CD4-positive, alpha-beta T cell treated with Interleukin-2 at 100 ng/mL for 4 hours (primary cell): ENCODE results near the gene AGAP1.

Experiments
- DNase-seq: peaks from one replicate; pipeline ENCODE4 v3.0.0-alpha.2; 2020; ENCODE audit warnings: low spot score

AGAP1 gene

GRCh38 chr2:235690809-235691450 is 197.1 kb downstream of the AGAP1 start:
- DNase-seq, result no peak

GRCh38 chr2:235692076-235692475 is 198.2 kb downstream of the AGAP1 start:
- no peak for DNase-seq

- DNase-seq, result no peak
These were observed 198.9 kb downstream of the AGAP1 start for GRCh38 chr2:235692671-235693171.

- DNase-seq, result no peak
These were observed 199.4 kb downstream of the AGAP1 start for GRCh38 chr2:235693279-235693678.

GRCh38 chr2:235694721-235695601 is 201.1 kb downstream of the AGAP1 start:
- DNase-seq, result no peak

GRCh38 chr2:235695602-235695895 is 201.7 kb downstream of the AGAP1 start:
- DNase-seq, result no peak

- no peak for DNase-seq
These were observed 203.2 kb downstream of the AGAP1 start for GRCh38 chr2:235697041-235697440.

GRCh38 chr2:235698028-235698427 is 204.2 kb downstream of the AGAP1 start:
- no peak for DNase-seq

- DNase-seq, result no peak
These were observed 204.6 kb downstream of the AGAP1 start for GRCh38 chr2:235698491-235698890.

- no peak for DNase-seq
These were observed 205.7 kb downstream of the AGAP1 start for GRCh38 chr2:235699576-235699975.

- no peak for DNase-seq
These were observed 207.6 kb downstream of the AGAP1 start for GRCh38 chr2:235701206-235701981.

GRCh38 chr2:235702186-235702585 is 208.3 kb downstream of the AGAP1 start:
- DNase-seq, result no peak

- no peak for DNase-seq
These were observed 210.0 kb downstream of the AGAP1 start for GRCh38 chr2:235703711-235704295.

GRCh38 chr2:235705296-235705695 is 211.5 kb downstream of the AGAP1 start:
- no peak for DNase-seq

GRCh38 chr2:235706506-235706905 is 212.7 kb downstream of the AGAP1 start:
- DNase-seq, result no peak

- DNase-seq, result no peak
These were observed 213.7 kb downstream of the AGAP1 start for GRCh38 chr2:235707411-235708096.

GRCh38 chr2:235709124-235709813 is 215.4 kb downstream of the AGAP1 start:
- no peak for DNase-seq

- DNase-seq, result no peak
These were observed 216.4 kb downstream of the AGAP1 start for GRCh38 chr2:235709969-235710879.

GRCh38 chr2:235710933-235711332 is 217.1 kb downstream of the AGAP1 start:
- DNase-seq, result no peak

GRCh38 chr2:235711527-235711926 is 217.7 kb downstream of the AGAP1 start:
- no peak for DNase-seq
